SKM-1 (cell line): ENCODE measurements around the gene NUBPL.
"Not testable (repeated sequence)": the region's sequence is repeated elsewhere in the genome, so short reads cannot be mapped to it uniquely, and the experiment has no call there.

Experiments used
- DNase-seq: peaks from one replicate; lab custom pipeline; 2025; ENCODE audit not compliant: unreplicated experiment; lab: John Stamatoyannopoulos, UW

Gene NUBPL

GRCh38 chr14:31802838-31803237, 241.6 kb downstream of the NUBPL start:
- DNase-seq, result no peak

- no peak for DNase-seq
These were observed 245.0 kb downstream of the NUBPL start for GRCh38 chr14:31806249-31806648.

- not testable (repeated sequence) for DNase-seq
These were observed 250.8 kb downstream of the NUBPL start for GRCh38 chr14:31811693-31812628.

GRCh38 chr14:31813724-31814490, 252.7 kb downstream of the NUBPL start:
- DNase-seq, result not testable (repeated sequence)

DNA sequence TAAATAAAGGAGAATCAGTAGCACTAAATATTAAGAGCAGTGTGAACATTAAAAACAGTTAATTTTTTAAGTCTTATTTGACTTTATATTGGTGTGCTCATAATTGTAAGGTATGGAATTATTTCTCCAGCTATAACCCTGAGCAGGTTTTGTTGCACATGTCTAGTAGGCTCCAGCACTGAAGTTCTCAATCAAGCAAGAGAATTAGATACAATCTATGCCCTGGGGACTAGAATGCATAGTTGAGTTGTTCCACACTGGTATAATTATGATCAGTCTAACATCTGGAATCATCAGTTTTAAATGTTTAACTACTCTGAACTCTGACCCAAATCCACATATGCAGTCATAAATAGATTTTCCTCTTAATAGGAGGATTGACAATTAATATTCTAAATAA, 258.1 kb downstream of the NUBPL start:
- no peak for DNase-seq

DNA sequence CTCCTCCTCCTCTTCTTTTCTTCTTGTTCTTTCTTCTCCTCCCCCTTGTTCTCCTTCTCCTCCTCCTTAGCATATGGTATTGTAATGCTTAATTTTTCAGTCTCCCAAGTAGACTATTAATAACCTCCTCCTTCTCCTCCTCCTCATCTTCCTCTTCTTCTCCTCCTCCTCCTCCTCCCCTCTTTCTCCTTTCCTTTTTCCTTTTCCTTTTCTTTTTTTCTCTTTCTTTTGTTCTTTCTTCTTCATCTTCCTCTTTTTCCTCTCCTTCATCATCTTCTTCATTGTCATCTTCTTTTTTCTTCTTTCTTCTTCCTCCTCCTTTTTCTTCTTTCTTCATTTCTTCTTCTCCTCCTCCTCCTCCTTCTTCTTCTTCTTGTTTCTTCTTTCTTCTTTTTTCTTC, 264.3 kb downstream of the NUBPL start:
- no peak for DNase-seq

GRCh38 chr14:31827325-31827724, 266.1 kb downstream of the NUBPL start:
- no peak for DNase-seq

- no peak for DNase-seq
These were observed 268.0 kb downstream of the NUBPL start for GRCh38 chr14:31828946-31829868.

DNA sequence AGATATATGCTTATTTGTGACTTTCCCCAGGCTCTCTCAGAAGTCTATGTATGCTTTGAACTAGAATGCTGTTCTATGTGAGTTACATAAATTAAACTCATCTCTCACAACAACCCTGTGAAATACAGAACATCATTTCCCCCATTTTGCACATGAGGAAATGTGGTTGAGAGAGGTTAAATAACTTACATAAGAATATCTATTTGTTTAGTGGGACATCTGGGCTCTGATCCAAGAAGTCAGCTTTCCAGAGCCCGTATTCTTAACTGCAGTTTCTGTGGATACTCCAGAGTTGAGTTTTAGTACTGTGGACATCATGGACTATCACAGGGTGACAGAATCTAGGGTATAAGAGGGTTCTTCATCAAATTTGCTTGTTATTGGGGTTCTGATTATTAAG, 273.4 kb downstream of the NUBPL start:
- no peak for DNase-seq

DNA sequence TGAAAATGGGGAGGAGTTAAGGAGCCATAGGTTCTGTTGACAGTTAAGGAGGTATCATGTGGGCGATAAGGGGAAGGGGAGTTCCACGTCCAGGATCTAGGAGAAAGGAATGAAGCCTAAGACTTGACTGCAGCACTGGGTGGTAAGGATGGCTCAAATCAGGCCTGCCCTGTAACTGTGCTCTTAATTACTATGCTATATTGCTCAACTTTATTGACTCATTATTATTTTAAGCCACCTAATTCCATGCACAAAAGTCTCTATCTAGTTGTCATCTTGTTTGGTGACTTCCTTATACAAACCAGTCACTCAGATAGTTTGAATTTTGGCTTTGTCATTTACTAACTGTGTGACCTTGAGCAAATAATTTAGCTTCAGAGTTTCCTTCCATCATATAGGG, 273.8 kb downstream of the NUBPL start:
- no peak for DNase-seq

- DNase-seq, result no peak
These were observed 275.8 kb downstream of the NUBPL start for GRCh38 chr14:31837031-31837430.

- no peak for DNase-seq
These were observed 281.7 kb downstream of the NUBPL start for GRCh38 chr14:31842899-31843298.

- DNase-seq, result no peak
These were observed 282.3 kb downstream of the NUBPL start for GRCh38 chr14:31843361-31844091.

- DNase-seq, result no peak
These were observed 293.4 kb downstream of the NUBPL start for GRCh38 chr14:31854508-31855075.

DNA sequence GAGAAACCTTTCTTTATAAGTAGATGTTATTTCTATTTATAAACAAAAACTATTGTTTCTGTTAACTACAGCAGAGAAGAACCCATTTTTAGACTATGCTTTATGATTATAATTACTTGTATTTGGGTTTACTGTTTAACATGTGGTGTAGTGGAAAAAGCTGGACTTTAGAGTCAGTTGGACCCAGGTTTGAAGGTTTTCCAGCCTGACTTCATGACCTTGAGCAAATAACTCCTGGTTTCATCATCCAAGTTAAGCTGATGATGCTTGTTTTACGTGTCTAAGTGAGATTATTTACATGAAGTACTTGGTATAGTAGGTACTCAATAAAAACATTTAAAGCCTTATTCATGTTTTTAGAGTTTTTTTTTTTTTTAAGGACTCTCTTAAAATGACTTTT, 294.1 kb downstream of the NUBPL start:
- no peak for DNase-seq

- not testable (repeated sequence) for DNase-seq
These were observed 294.8 kb downstream of the NUBPL start for GRCh38 chr14:31856003-31856402.

DNA sequence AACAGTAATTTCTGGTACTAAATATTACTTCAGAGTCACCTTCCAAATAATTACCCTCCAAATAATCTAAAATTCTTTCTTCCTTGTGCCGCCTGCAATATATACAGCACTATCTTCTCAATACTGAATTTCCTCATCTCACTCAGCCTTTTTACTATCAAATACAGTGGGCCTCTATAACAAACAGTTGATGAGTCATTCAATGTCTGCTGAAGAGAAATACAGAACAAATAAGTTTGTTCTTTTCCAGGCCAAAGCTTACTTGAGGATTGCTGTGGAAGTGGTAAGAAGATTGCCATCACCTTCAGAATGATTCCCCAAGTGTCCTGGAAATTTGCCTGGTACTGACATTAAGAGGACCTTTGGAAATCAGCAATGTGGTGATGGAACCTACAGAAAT, 297.7 kb downstream of the NUBPL start:
- no peak for DNase-seq

DNA sequence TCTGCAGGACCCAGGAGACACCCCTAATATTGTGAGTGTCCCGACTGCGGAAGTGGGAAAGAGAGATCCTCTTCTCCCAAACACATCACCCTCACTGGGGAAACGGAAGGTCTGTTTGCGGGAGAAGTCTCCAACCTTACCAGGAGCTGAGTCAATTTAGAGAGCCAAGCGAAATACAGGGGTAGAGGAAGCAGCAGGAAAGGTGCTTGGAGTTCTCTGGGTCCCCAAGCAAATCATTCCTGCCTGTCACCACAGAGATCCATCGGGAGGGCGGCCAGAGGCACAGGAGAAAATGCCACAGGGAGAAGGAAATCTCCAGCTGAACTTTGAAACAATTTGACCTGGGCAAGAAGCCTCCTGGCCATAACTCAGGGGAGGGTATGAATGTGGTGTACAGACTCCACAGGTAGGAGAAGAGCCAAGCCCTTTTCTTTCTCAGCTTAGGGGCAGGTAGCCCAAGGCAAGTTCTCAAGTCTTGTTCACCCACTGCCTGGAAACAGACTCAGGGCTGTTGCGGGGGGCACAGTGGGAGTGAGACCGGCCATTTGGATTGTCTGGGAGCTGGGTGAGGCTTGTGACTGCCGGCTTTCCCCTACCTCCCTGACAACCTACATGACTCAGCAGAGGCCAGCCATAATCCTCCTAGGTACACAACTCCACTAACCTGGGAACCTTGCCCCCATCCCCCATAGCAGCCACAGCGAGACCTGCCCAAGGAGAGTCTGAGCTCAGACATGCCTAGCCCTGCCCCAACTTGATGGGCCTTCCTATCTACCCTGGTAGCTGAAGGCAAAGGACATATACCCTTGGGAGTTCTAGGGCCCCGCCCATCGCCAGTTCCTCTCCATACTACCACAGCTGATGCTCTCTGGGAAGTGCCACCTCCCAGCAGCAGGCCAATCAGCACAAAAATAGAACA, 304.0 kb downstream of the NUBPL start:
- no peak for DNase-seq

GRCh38 chr14:31867570-31867969, 306.4 kb downstream of the NUBPL start:
- DNase-seq, result no peak
